Nephron (organoid): ENCODE data around the gene DMXL1.

ENCODE experiments used
- H3K27ac Mint-ChIP-seq, 3 experiments: 2 replicates each; pipeline ENCODE4 v1.8.0; 2020; ENCODE audit warnings: mixed read lengths in 3 of 3, mild to moderate bottlenecking in 2 of 3, moderate library complexity in 1 of 3
- H3K27me3 Mint-ChIP-seq: 2 replicates; pipeline ENCODE4 v1.8.0; 2021; ENCODE audit warnings: low read depth, mild to moderate bottlenecking, moderate library complexity, mixed read lengths
- H3K36me3 Mint-ChIP-seq: 2 replicates; pipeline ENCODE4 v1.8.0; 2020; ENCODE audit warnings: low read depth, mixed read lengths
- H3K4me1 Mint-ChIP-seq: 2 replicates; pipeline ENCODE4 v1.8.0; 2020; ENCODE audit warnings: mixed read lengths
- H3K4me3 Mint-ChIP-seq, 3 experiments: 2 replicates each; pipeline ENCODE4 v1.8.0; 2020; ENCODE audit warnings: mild to moderate bottlenecking in 3 of 3, mixed read lengths in 3 of 3, moderate library complexity in 2 of 3
- H3K9me3 Mint-ChIP-seq: 2 replicates; pipeline ENCODE4 v1.8.0; 2020; ENCODE audit warnings: mixed read lengths
- TF ChIP-seq, protein P1 (sequence below), 3 experiments: fragments of 200-600 bp; sonication (generic); IDR thresholded peaks; one replicate each; pipeline ENCODE4 v1.5.0; 2021; ENCODE audit warnings: antibody characterized with exemption in 3 of 3; ENCODE audit not compliant: unreplicated experiment in 3 of 3

The DMXL1 gene

GRCh38 chr5:119289438-119290044 lies 218.7 kb downstream of the DMXL1 start:
- Mint-ChIP-seq H3K36me3 (peaks cover 6% of the 10 kb centered on the region), H3K4me3 (peak overlapping the region in 2 of 3 experiments; percentile 6 to 19)

GRCh38 chr5:119290161-119290569 lies 219.3 kb downstream of the DMXL1 start:
- peaks cover 58% of the 10 kb centered on the region for H3K4me1 Mint-ChIP-seq
- H3K36me3 Mint-ChIP-seq = peaks cover 6% of the 10 kb centered on the region

More at GRCh38 chr5:119289438-119290044, 218.7 kb downstream of the DMXL1 start:
- TF ChIP-seq, protein P1, sequence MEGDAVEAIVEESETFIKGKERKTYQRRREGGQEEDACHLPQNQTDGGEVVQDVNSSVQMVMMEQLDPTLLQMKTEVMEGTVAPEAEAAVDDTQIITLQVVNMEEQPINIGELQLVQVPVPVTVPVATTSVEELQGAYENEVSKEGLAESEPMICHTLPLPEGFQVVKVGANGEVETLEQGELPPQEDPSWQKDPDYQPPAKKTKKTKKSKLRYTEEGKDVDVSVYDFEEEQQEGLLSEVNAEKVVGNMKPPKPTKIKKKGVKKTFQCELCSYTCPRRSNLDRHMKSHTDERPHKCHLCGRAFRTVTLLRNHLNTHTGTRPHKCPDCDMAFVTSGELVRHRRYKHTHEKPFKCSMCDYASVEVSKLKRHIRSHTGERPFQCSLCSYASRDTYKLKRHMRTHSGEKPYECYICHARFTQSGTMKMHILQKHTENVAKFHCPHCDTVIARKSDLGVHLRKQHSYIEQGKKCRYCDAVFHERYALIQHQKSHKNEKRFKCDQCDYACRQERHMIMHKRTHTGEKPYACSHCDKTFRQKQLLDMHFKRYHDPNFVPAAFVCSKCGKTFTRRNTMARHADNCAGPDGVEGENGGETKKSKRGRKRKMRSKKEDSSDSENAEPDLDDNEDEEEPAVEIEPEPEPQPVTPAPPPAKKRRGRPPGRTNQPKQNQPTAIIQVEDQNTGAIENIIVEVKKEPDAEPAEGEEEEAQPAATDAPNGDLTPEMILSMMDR (IDR thresholded peaks at IDR 0.05; ENCODE audit: unreplicated experiment in 3 of 3) = no peak
- H3K27ac Mint-ChIP-seq = peak overlapping the region; percentile 68 to 79 (median 69)
- no peaks in the 10 kb centered on the region for H3K27me3 Mint-ChIP-seq
- H3K4me1 Mint-ChIP-seq = peaks cover 63% of the 10 kb centered on the region
- peaks cover 5% of the 10 kb centered on the region for H3K9me3 Mint-ChIP-seq

DNA sequence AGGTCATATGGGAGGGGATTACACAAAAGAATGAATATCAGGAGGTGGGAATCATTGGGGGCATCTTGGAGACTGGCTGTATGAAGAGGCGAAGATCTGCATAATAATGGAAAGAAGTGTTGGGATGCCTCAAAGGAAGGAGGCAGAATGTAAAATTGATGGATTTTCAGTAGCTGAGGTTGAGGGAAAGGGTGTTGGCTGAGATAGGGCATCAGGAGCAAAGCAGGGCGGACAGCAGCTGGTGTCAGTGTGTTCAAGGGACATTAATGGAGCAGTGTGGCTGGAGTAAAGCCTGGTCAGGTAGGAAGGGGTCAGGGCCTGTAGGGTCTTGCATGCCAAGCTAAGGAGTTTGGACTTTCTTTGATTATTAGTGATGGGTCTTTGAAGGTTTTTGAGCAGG lies 219.7 kb downstream of the DMXL1 start:
- Mint-ChIP-seq H3K36me3 (peaks cover 6% of the 10 kb centered on the region), H3K9me3 (peaks cover 5% of the 10 kb centered on the region), H3K27ac (peak overlapping the region; percentile 68 to 79 (median 69)), H3K27me3 (no peaks in the 10 kb centered on the region), H3K4me3 (no peak overlapping the region), H3K4me1 (peaks cover 53% of the 10 kb centered on the region)
- TF ChIP-seq, protein P1 (IDR thresholded peaks at IDR 0.05; ENCODE audit: unreplicated experiment in 3 of 3) = no peak

More at GRCh38 chr5:119290161-119290569, 219.3 kb downstream of the DMXL1 start:
- H3K27ac Mint-ChIP-seq = peak overlapping the region; percentile 68 to 79 (median 69)
- H3K9me3 Mint-ChIP-seq = peaks cover 5% of the 10 kb centered on the region
- no peaks in the 10 kb centered on the region for H3K27me3 Mint-ChIP-seq
- TF ChIP-seq, protein P1 (IDR thresholded peaks at IDR 0.05; ENCODE audit: unreplicated experiment in 3 of 3) = no peak
- no peak overlapping the region for H3K4me3 Mint-ChIP-seq

GRCh38 chr5:119291056-119291455 lies 220.2 kb downstream of the DMXL1 start:
- H3K36me3 Mint-ChIP-seq = peaks cover 6% of the 10 kb centered on the region

GRCh38 chr5:119291877-119292276 lies 221.0 kb downstream of the DMXL1 start:
- H3K36me3 Mint-ChIP-seq = peaks cover 6% of the 10 kb centered on the region
- no peaks in the 10 kb centered on the region for H3K27me3 Mint-ChIP-seq
- H3K4me1 Mint-ChIP-seq = peaks cover 48% of the 10 kb centered on the region
- peaks cover 6% of the 10 kb centered on the region for H3K9me3 Mint-ChIP-seq
- no peak overlapping the region for H3K4me3 Mint-ChIP-seq
- TF ChIP-seq, protein P1 (IDR thresholded peaks at IDR 0.05; ENCODE audit: unreplicated experiment in 3 of 3) = no peak
- peak overlapping the region in 1 of 3 experiments; percentile 23 for H3K27ac Mint-ChIP-seq

More at GRCh38 chr5:119291056-119291455, 220.2 kb downstream of the DMXL1 start:
- H3K4me1 Mint-ChIP-seq = peaks cover 51% of the 10 kb centered on the region
- no peak overlapping the region for H3K4me3 Mint-ChIP-seq
- no peaks in the 10 kb centered on the region for H3K27me3 Mint-ChIP-seq
- H3K27ac Mint-ChIP-seq = no peak overlapping the region
- TF ChIP-seq, protein P1 (IDR thresholded peaks at IDR 0.05; ENCODE audit: unreplicated experiment in 3 of 3) = no peak
- peaks cover 5% of the 10 kb centered on the region for H3K9me3 Mint-ChIP-seq
